Measurements from ENCODE around the gene TAF10.

TAF10 gene

GRCh38 chr11:6612213-6613041, at the start of gene TAF10:
TAF10 (minus strand) TSS chr11:6612216; CDS start chr11:6612189, 27 bp downstream.
- peak; percentile 84 for DNase-seq (ENCODE audit: low read depth, low spot score)

GRCh38 chr11:6660712-6661111, 48.7 kb upstream of the TAF10 start:
- DNase-seq (ENCODE audit: low read depth, low spot score) = no peak

GRCh38 chr11:6658647-6659046, 46.6 kb upstream of the TAF10 start:
- no peak for DNase-seq (ENCODE audit: low read depth, low spot score)

GRCh38 chr11:6657346-6657745, 45.3 kb upstream of the TAF10 start:
- no peak for DNase-seq (ENCODE audit: low read depth, low spot score)

GRCh38 chr11:6656936-6657335, 44.9 kb upstream of the TAF10 start:
- no peak for DNase-seq (ENCODE audit: low read depth, low spot score)

GRCh38 chr11:6656584-6656915, 44.5 kb upstream of the TAF10 start:
- DNase-seq (ENCODE audit: low read depth, low spot score) = no peak

- DNase-seq (ENCODE audit: low read depth, low spot score) = no peak
Measured at GRCh38 chr11:6655790-6656583, 44.0 kb upstream of the TAF10 start, which contains the start of gene DCHS1. DCHS1 (minus strand) TSS chr11:6655809; CDS start chr11:6641613, 14,196 bp downstream.

- DNase-seq (ENCODE audit: low read depth, low spot score) = no peak
Measured at GRCh38 chr11:6655020-6655789, 43.2 kb upstream of the TAF10 start.

GRCh38 chr11:6654281-6655019, 42.4 kb upstream of the TAF10 start:
- no peak for DNase-seq (ENCODE audit: low read depth, low spot score)

GRCh38 chr11:6653656-6654055, 41.6 kb upstream of the TAF10 start:
- no peak for DNase-seq (ENCODE audit: low read depth, low spot score)

GRCh38 chr11:6653097-6653496, 41.1 kb upstream of the TAF10 start:
- DNase-seq (ENCODE audit: low read depth, low spot score) = no peak

- DNase-seq (ENCODE audit: low read depth, low spot score) = no peak
Measured at GRCh38 chr11:6652182-6652581, 40.2 kb upstream of the TAF10 start.

GRCh38 chr11:6650980-6651379, 39.0 kb upstream of the TAF10 start:
- DNase-seq (ENCODE audit: low read depth, low spot score) = no peak

- DNase-seq (ENCODE audit: low read depth, low spot score) = no peak
Measured at GRCh38 chr11:6650104-6650503, 38.1 kb upstream of the TAF10 start.

GRCh38 chr11:6648501-6648900, 36.5 kb upstream of the TAF10 start:
- no peak for DNase-seq (ENCODE audit: low read depth, low spot score)

- no peak for DNase-seq (ENCODE audit: low read depth, low spot score)
Measured at GRCh38 chr11:6647836-6648235, 35.8 kb upstream of the TAF10 start.

GRCh38 chr11:6646918-6647679, 35.1 kb upstream of the TAF10 start:
- no peak for DNase-seq (ENCODE audit: low read depth, low spot score)

- no peak for DNase-seq (ENCODE audit: low read depth, low spot score)
Measured at GRCh38 chr11:6646576-6646917, 34.5 kb upstream of the TAF10 start.

- no peak for DNase-seq (ENCODE audit: low read depth, low spot score)
Measured at GRCh38 chr11:6646071-6646470, 34.1 kb upstream of the TAF10 start.

- DNase-seq (ENCODE audit: low read depth, low spot score) = no peak
Measured at GRCh38 chr11:6642957-6643356, 30.9 kb upstream of the TAF10 start.
